ENCODE data around the gene ATXN1.

ATXN1 gene

GRCh38 chr6:16496991-16497801 lies 264.1 kb downstream of the ATXN1 start:
- peak; percentile 16 for DNase-seq (ENCODE audit: low spot score)

DNA sequence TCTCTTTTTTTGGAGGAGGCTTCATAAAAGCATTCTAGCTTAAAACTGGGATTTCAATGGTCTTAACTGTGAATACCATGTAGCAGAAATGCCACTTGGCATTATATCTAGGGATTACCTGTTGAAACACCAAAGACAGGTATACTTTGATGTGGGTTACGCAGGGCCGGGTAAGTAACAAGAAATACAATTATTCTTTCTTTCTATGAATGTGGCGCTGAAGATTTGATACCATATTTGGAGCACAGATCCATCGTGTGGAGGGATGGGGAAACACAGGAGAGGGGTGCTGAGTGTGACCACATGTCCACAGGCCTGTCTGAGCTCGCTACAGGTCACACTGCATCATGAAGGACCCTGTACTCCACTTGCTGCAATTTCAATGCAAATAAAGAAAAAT lies 265.1 kb downstream of the ATXN1 start:
- no peak for DNase-seq (ENCODE audit: low spot score)

GRCh38 chr6:16494793-16495192 lies 266.5 kb downstream of the ATXN1 start:
- DNase-seq (ENCODE audit: low spot score), result no peak

GRCh38 chr6:16493802-16494201 lies 267.5 kb downstream of the ATXN1 start:
- DNase-seq (ENCODE audit: low spot score), result no peak

- no peak for DNase-seq (ENCODE audit: low spot score)
Measured at GRCh38 chr6:16493112-16493511, 268.1 kb downstream of the ATXN1 start.

- DNase-seq (ENCODE audit: low spot score), result no peak
Measured at GRCh38 chr6:16491666-16492313, 269.5 kb downstream of the ATXN1 start.

DNA sequence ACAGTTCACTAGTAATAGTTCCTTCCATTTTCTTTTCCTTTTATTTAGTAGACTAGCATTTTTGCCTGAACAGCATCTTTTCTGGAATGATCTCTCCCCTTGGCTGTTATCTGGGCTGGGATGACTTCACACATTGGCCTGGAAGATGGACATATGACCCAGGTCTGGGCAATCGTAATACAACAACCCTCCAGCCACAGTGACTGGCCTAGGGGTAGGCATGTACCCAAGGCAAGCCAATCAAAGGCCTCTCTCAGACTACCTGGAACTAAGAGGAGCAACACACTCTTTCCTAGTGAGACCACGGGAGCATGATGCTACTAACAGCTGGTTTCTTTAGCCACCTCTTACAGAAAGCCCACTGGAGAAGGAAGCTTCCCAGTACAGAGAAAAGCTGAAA lies 270.6 kb downstream of the ATXN1 start:
- no peak for DNase-seq (ENCODE audit: low spot score)

GRCh38 chr6:16488813-16489212 lies 272.4 kb downstream of the ATXN1 start:
- no peak for DNase-seq (ENCODE audit: low spot score)

- no peak for DNase-seq (ENCODE audit: low spot score)
Measured at GRCh38 chr6:16487996-16488674, 273.1 kb downstream of the ATXN1 start.

- DNase-seq (ENCODE audit: low spot score), result no peak
Measured at GRCh38 chr6:16486661-16487060, 274.6 kb downstream of the ATXN1 start.

- no peak for DNase-seq (ENCODE audit: low spot score)
Measured at GRCh38 chr6:16483315-16483875, 277.9 kb downstream of the ATXN1 start.

GRCh38 chr6:16482702-16483314 lies 278.5 kb downstream of the ATXN1 start:
- DNase-seq (ENCODE audit: low spot score), result no peak

GRCh38 chr6:16481697-16482399 lies 279.4 kb downstream of the ATXN1 start:
- no peak for DNase-seq (ENCODE audit: low spot score)

DNA sequence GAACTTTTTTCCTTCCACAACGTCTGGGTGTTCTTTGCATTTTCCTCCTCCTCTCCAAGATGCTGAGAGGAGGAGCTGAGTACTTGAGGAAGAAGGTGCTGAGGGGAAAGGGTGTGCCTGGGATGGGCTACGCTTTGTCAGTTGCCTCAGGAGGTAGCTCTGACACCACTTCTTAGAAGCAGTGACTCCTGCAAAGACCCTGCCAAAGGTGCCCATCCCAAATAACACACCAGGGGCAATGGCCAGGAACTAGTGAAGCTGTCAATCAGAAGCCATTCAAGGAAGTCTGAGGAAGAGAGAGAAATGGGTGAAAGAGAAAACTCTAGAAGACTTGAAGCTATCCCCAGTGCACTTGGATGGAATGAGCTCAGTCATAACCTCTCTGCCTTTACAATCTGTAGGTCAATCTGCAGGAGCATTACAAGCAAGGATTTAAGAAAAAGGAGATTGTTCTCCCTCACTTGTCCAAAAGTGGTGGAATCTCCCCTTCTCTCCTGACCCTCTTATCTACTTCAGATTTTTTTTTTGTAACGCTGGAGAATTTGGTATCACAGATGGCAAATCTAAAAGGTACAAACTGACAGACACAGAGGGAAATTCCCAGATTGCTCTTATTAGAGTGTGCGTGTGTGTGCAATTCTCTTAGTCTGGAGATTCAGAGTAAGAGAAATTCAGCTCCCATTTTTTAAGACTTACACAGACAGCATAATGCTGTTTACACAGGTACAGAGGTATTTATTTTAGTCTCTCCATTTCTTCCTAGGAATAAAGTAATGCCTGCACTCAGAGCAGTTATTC lies 280.3 kb downstream of the ATXN1 start:
- no peak for DNase-seq (ENCODE audit: low spot score)

- DNase-seq (ENCODE audit: low spot score), result no peak
Measured at GRCh38 chr6:16477367-16478149, 283.7 kb downstream of the ATXN1 start.

GRCh38 chr6:16476861-16477260 lies 284.4 kb downstream of the ATXN1 start:
- no peak for DNase-seq (ENCODE audit: low spot score)

- DNase-seq (ENCODE audit: low spot score), result no peak
Measured at GRCh38 chr6:16475494-16475781, 285.8 kb downstream of the ATXN1 start.

GRCh38 chr6:16474772-16475493 lies 286.3 kb downstream of the ATXN1 start:
- no peak for DNase-seq (ENCODE audit: low spot score)

DNA sequence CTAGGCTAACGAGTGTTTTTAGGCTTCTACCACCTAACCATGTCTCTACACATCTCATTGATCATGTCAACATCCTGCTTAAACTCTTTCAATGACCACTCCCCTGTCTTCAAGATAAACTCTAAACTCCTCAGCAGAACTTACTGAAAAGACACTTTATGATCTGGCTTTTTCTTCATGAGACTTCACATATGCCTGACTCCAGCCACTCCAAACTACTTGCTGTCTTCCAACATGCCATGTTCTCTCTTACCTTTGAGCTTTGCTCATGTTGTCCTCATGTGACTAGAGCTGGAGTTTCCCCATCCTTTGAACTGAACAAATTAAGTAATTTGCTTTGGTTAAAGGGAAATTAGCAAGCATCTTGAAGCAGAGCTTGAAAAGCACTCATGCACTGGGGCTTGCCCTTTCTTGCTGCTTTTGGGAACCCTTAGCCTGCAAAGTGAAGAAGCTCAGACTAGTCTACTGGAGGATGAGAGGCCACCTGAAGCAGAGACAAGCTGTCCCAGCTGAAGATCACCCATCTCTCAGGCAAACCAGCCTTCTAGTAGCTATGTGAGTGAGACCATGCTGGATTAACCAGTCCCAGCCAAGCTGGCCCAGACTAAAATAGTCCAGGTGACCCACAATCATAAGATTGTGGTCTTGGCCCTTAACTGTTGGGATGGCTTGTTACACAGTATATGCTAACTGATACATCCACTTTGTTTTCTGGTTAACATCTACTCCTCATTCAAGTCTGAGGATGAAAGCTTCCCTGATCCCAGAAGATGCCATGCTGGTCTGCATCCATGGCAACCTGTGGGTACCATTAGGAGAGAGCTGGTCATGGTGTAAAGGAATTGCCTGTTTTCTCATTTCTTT lies 287.1 kb downstream of the ATXN1 start:
- DNase-seq (ENCODE audit: low spot score), result no peak

Measured in hepatic stellate cell (primary cell).